Parathyroid adenoma (tissue), 2 donors: Measurements from ENCODE around the gene RALB.

Experiments
- H2AFZ ChIP-seq: fragments of 300-600 bp; sonication (generic); one replicate; pipeline ENCODE4 v1.7.0; 2017; ENCODE audit warnings: antibody characterized with exemption, mild to moderate bottlenecking
- H3K27ac ChIP-seq: fragments of 300-600 bp; sonication (generic); one replicate; pipeline ENCODE4 v1.7.0; 2017
- H3K27me3 ChIP-seq: fragments of 300-600 bp; sonication (generic); one replicate; pipeline ENCODE4 v1.7.0; 2017; ENCODE audit warnings: low read length; ENCODE audit not compliant: control insufficient read depth, insufficient read depth
- H3K36me3 ChIP-seq: fragments of 300-600 bp; sonication (generic); one replicate; pipeline ENCODE4 v1.7.0; 2017; ENCODE audit warnings: low read length; ENCODE audit not compliant: control insufficient read depth, insufficient read depth
- H3K4me1 ChIP-seq: fragments of 300-600 bp; sonication (generic); one replicate; pipeline ENCODE4 v1.7.0; 2017; ENCODE audit warnings: control low read depth
- H3K4me2 ChIP-seq: fragments of 300-600 bp; sonication (generic); one replicate; pipeline ENCODE4 v1.7.0; 2017; ENCODE audit warnings: low read length
- H3K4me3 ChIP-seq: fragments of 300-600 bp; sonication (generic); one replicate; pipeline ENCODE4 v1.7.0; 2017; ENCODE audit warnings: low read depth, low read length
- H3K79me2 ChIP-seq: fragments of 300-600 bp; sonication (generic); one replicate; pipeline ENCODE4 v1.7.0; 2017; ENCODE audit warnings: control low read depth
- H3K9ac ChIP-seq: fragments of 300-600 bp; sonication (generic); one replicate; pipeline ENCODE4 v1.7.0; 2017; ENCODE audit warnings: mild to moderate bottlenecking
- H3K9me3 ChIP-seq: fragments of 300-600 bp; sonication (generic); one replicate; pipeline ENCODE4 v1.7.0; 2017; ENCODE audit warnings: low read length; ENCODE audit not compliant: control insufficient read depth
- TF ChIP-seq, protein P1 (sequence below): fragments of 300-600 bp; sonication (generic); IDR thresholded peaks from one replicate; pipeline ENCODE4 v1.7.0; 2017; ENCODE audit warnings: antibody characterized with exemption, mild to moderate bottlenecking
- donor health status: primary hyperparathyroidism.

RALB gene

DNA sequence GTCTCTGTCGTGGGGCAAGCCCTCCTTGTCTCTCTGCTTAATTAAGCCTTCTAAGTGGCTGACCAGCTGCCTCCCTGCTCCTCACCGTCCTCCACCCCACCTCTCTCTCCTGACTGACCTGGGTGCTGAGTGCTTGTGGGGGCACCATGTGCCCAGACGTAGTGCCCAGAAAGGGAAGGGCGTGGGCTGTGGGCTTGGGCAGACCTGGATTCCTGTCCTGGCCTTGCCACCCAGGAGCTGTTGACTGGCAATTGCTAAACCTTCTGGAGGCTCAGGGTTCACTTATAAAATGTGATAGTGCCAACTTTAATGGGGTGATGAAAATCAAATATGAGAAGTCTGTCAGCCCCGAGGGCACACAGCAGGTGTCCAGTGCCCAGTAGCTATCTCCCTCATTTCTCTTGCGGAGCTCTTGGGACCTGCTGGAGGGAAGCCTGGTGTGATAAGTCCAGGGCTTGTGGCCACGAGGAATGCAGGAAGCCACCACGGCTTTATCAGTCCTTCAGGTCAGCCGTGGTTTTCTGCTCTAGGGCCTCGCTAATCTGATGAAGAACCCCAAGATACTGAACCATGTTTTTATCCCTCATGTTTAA lies 71.3 kb downstream of the RALB start:
- TF ChIP-seq, protein P1, sequence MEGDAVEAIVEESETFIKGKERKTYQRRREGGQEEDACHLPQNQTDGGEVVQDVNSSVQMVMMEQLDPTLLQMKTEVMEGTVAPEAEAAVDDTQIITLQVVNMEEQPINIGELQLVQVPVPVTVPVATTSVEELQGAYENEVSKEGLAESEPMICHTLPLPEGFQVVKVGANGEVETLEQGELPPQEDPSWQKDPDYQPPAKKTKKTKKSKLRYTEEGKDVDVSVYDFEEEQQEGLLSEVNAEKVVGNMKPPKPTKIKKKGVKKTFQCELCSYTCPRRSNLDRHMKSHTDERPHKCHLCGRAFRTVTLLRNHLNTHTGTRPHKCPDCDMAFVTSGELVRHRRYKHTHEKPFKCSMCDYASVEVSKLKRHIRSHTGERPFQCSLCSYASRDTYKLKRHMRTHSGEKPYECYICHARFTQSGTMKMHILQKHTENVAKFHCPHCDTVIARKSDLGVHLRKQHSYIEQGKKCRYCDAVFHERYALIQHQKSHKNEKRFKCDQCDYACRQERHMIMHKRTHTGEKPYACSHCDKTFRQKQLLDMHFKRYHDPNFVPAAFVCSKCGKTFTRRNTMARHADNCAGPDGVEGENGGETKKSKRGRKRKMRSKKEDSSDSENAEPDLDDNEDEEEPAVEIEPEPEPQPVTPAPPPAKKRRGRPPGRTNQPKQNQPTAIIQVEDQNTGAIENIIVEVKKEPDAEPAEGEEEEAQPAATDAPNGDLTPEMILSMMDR = no peak

DNA sequence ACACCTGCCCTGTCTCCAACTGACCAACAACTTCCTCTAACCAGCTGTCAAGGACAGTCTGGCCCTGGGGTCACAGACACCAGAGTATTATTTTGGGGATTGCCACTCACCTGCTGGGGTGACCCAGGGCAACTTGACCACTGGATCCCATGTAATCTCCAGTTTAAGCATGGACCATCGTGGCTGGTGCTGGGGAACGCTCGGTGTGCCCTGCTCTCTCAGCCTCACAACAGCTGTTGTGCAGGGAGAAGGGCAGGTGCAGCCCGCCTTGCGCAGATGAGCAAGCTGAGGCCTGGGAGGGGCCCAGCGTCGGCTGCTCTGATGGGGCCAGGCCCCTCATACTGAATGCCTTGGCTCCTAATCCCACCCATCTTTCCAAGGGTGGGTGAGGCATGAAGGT lies 72.3 kb downstream of the RALB start:
- H3K27ac ChIP-seq = no peak overlapping the region
- peaks cover 7% of the 10 kb centered on the region for H3K4me1 ChIP-seq
- H3K9ac ChIP-seq = no peak overlapping the region
- H2AFZ ChIP-seq = no peak overlapping the region
- no peak overlapping the region for H3K4me3 ChIP-seq
- no peaks in the 10 kb centered on the region for H3K36me3 ChIP-seq
- H3K27me3 ChIP-seq = no peaks in the 10 kb centered on the region
- H3K79me2 ChIP-seq = no peaks in the 10 kb centered on the region
- H3K4me2 ChIP-seq = no peak overlapping the region
- TF ChIP-seq, protein P1 = no peak
- no peaks in the 10 kb centered on the region for H3K9me3 ChIP-seq

More for the DNA sequence above, 71.3 kb downstream of the RALB start:
- Histone ChIP-seq H3K4me2 (no peak overlapping the region), H3K9me3 (no peaks in the 10 kb centered on the region), H3K4me1 (peaks cover 7% of the 10 kb centered on the region), H3K36me3 (no peaks in the 10 kb centered on the region), H3K4me3 (no peak overlapping the region), H3K27me3 (no peaks in the 10 kb centered on the region), H3K27ac (no peak overlapping the region), H2AFZ (peak overlapping the region; percentile 35), H3K9ac (no peak overlapping the region), H3K79me2 (no peaks in the 10 kb centered on the region)

DNA sequence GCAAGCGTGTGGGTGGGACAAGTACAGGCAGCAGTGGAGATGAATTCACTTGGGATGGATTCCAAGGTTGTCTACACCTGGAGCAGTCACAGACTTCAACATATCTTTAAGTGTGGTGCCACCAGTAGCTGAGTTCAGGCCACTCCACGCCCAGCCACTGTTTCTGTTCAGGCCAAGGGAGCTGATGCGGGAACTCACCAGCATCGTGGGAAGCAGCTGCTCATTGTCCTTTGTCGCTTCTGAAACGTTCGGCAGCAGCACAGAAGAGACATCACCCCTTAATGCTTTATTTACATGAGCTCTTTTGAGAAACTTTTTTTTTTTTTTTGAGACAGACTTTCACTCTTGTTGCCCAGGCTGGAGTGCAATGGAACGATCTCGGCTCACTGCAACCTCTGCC lies 73.4 kb downstream of the RALB start:
- TF ChIP-seq, protein P1 = no peak
- Histone ChIP-seq H3K27ac (no peak overlapping the region), H3K9ac (no peak overlapping the region)

DNA sequence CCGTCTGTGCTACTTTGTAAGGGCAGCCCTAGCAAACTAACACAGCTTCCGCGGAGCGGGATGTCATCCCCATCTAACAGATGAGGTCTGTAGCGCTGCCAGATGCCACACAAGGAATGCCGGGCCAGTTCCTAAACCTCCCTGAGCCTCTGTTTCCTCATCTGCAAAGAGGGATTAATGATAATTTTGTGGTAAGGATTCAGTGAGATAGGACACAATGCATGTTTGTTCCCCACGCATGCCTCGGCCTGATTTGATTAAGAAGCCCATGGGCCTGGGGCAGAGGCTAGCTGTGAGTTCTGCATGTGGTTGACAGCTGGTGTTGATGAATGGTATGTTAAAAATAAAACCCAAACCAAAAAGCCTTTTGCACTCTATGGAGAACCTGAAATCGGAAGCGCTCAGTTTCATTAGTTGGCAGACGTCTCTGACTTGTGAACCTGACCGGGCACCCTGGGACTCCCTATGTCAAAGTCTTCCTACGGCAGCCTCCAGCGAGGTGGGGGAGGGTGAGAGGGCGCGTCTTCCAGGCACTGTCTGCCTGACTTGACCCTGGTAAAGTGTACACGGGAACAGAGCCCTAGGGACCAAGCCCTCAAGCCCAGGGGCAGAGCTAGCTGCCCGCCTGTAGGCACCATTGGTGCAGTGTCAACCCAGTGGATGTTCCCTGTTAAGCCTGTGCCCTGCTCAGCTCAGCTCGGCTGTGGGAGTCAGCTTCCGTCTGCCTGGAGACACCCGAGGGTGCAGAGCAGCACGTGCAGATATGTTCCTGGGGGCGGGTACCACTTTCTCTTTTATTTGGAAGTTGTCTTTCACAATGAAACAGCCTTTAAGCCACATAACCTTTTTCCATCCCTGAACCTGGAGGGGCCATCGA lies 78.5 kb downstream of the RALB start:
- H3K27me3 ChIP-seq = no peaks in the 10 kb centered on the region
- no peaks in the 10 kb centered on the region for H3K36me3 ChIP-seq
- H3K9me3 ChIP-seq = no peaks in the 10 kb centered on the region
- TF ChIP-seq, protein P1 = no peak
- no peak overlapping the region for H2AFZ ChIP-seq
- no peak overlapping the region for H3K4me2 ChIP-seq
- H3K27ac ChIP-seq = no peak overlapping the region
- H3K4me1 ChIP-seq = no peaks in the 10 kb centered on the region
- no peak overlapping the region for H3K9ac ChIP-seq
- H3K79me2 ChIP-seq = no peaks in the 10 kb centered on the region
- H3K4me3 ChIP-seq = no peak overlapping the region

More for the DNA sequence above, 73.4 kb downstream of the RALB start:
- no peak overlapping the region for H2AFZ ChIP-seq
- no peak overlapping the region for H3K4me2 ChIP-seq
- H3K36me3 ChIP-seq = no peaks in the 10 kb centered on the region
- peaks cover 7% of the 10 kb centered on the region for H3K4me1 ChIP-seq
- H3K4me3 ChIP-seq = no peak overlapping the region
- no peaks in the 10 kb centered on the region for H3K27me3 ChIP-seq
- H3K79me2 ChIP-seq = no peaks in the 10 kb centered on the region
- H3K9me3 ChIP-seq = no peaks in the 10 kb centered on the region
